GM23248 (cell line): Measurements from ENCODE around the gene DNLZ. TPM values are rescaled to one million over a fixed set of nuclear protein-coding genes. Genes with fewer than 3 reads are reported as not detected.
A peak's percentile ranks its signal among the peaks of the same experiment; 100 is the strongest.

Experiments
- DNase-seq: peaks from one replicate; pipeline ENCODE4 v3.0.0-alpha.2; 2015
- H2AFZ ChIP-seq: fragments of 200-600 bp; sonication (generic); 2 replicates; pipeline ENCODE4 v1.6.1; 2016; ENCODE audit warnings: antibody characterized with exemption
- H3F3A ChIP-seq: fragments of 200-600 bp; sonication (generic); 2 replicates; pipeline ENCODE4 v1.6.1; 2016; ENCODE audit warnings: mild to moderate bottlenecking, antibody characterized with exemption, mixed run types; ENCODE audit not compliant: insufficient read depth
- H3K27ac ChIP-seq: fragments of 200-600 bp; sonication (generic); 2 replicates; pipeline ENCODE4 v1.5.1; 2016; ENCODE audit warnings: mild to moderate bottlenecking
- H3K27me3 ChIP-seq: fragments of 200-600 bp; sonication (generic); replicated peaks from 2 replicates; pipeline ENCODE4 v1.6.1; 2016; ENCODE audit warnings: mild to moderate bottlenecking; ENCODE audit not compliant: insufficient read depth
- H3K36me3 ChIP-seq: fragments of 200-600 bp; sonication (generic); 2 replicates; pipeline ENCODE4 v1.6.1; 2016; ENCODE audit warnings: low read depth, mild to moderate bottlenecking
- H3K4me1 ChIP-seq: fragments of 200-600 bp; sonication (generic); 2 replicates; pipeline ENCODE4 v1.6.1; 2016; ENCODE audit warnings: mild to moderate bottlenecking; ENCODE audit not compliant: insufficient read depth
- H3K4me2 ChIP-seq: fragments of 200-600 bp; sonication (generic); one replicate; pipeline ENCODE4 v1.6.1; 2016; ENCODE audit warnings: mild to moderate bottlenecking; ENCODE audit not compliant: unreplicated experiment
- H3K4me3 ChIP-seq: fragments of 200-600 bp; sonication (generic); 2 replicates; pipeline ENCODE4 v1.5.1; 2016; ENCODE audit warnings: mild to moderate bottlenecking
- H3K79me2 ChIP-seq: fragments of 200-600 bp; sonication (generic); 2 replicates; pipeline ENCODE4 v1.6.1; 2016; ENCODE audit warnings: mild to moderate bottlenecking; ENCODE audit not compliant: insufficient read depth
- H3K9ac ChIP-seq: fragments of 200-600 bp; sonication (generic); 2 replicates; pipeline ENCODE4 v1.6.1; 2016; ENCODE audit warnings: mild to moderate bottlenecking
- H3K9me2 ChIP-seq: fragments of 200-600 bp; sonication (generic); 2 replicates; pipeline ENCODE4 v1.6.1; 2016; ENCODE audit warnings: mixed run types, mild to moderate bottlenecking, moderate library complexity; ENCODE audit not compliant: insufficient read depth
- H3K9me3 ChIP-seq: fragments of 200-600 bp; sonication (generic); one replicate; pipeline ENCODE4 v1.6.1; 2017; ENCODE audit warnings: low read depth
- H4K20me1 ChIP-seq: fragments of 200-600 bp; sonication (generic); 2 replicates; pipeline ENCODE4 v1.6.0; 2016; ENCODE audit not compliant: insufficient read depth
- EZH2 ChIP-seq: fragments of 200-600 bp; sonication (generic); IDR thresholded peaks from 2 replicates; pipeline ENCODE4 v1.6.1; 2018; ENCODE audit warnings: antibody characterized with exemption, mild to moderate bottlenecking; ENCODE audit not compliant: insufficient read depth, poor library complexity, severe bottlenecking
- EZH2phosphoT487 ChIP-seq: fragments of 200-600 bp; sonication (generic); IDR thresholded peaks from 2 replicates; pipeline ENCODE4 v1.6.1; 2018; ENCODE audit warnings: antibody characterized with exemption, moderate library complexity, mild to moderate bottlenecking, low read depth; ENCODE audit not compliant: insufficient read depth
- WGBS, 2 experiments: methylation state at CpG; one replicate each; pipeline ENCODE4 v1.1.6; 2015 to 2017; ENCODE audit warnings: low lambda C conversion rate in 2 of 2, low coverage in 1 of 2; ENCODE audit errors: missing lambda C conversion rate in 2 of 2; 5-methylcytosine and 5-hydroxymethylcytosine counted together
- in situ Hi-C: fragments of 300-500 bp; cut with MboI; formaldehyde crosslinking; loops from 2 replicates; pipeline ENCODE4 v1.15.0; 2020
- polyA plus RNA-seq: library from polyadenylated mRNA; unstranded; fragments of >200 nt; fragmentation: Nextera tagmentation; extraction: Ambion mirVana; gene quantifications from 2 replicates; pipeline ENCODE4 v1.2.1, GENCODE V29; 2016
- total RNA-seq: library from RNA; depleted of rRNA; stranded (reverse); fragments of >200 nt; shearing (Covaris generic); gene quantifications from 2 replicates; pipeline ENCODE4 v1.2.3, GENCODE V29; 2014

DNLZ gene
- total and polyA plus RNA-seq, 2 experiments from 2014 or later: 27.1 to 49.8 TPM

DNA sequence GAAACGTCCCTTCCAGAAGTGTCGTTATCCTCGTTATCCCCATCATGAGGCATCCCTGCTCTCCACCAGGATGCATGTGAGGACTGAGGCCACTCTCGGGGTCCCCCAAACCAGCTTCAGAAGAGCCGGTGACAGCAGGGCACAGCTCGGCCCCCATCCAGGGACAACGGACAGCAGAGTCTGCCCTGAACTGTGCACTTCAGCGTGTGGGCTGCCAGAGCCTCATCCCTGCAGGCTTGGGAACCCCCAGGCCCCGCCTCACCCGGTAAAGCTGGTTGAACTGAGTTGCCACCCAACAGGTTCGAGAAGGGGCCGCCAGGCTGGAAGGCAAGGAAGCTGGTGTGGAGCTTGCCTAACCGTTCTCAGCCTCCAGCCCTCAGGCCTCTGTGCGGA lies 10.6 kb upstream of the DNLZ start:
- Histone ChIP-seq H3K27me3 (no peaks in the 10 kb centered on the region), H3K9me2 (no peaks in the 10 kb centered on the region), H4K20me1 (no peaks in the 10 kb centered on the region), H3K4me2 (no peak overlapping the region), H3K4me3 (no peak overlapping the region), H3K79me2 (no peaks in the 10 kb centered on the region), H3F3A (no peaks in the 10 kb centered on the region), H3K27ac (no peak overlapping the region), H2AFZ (no peak overlapping the region), H3K9me3 (no peaks in the 10 kb centered on the region), H3K36me3 (no peaks in the 10 kb centered on the region), H3K9ac (no peak overlapping the region), H3K4me1 (peaks cover 11% of the 10 kb centered on the region; the same call in 1 of the 2 replicates)
- 68 to 73% methylated on average over 14 of the region's 14 CpGs for WGBS, 2 experiments
- no peak for DNase-seq
- no peak for TF ChIP-seq EZH2
- no peak for TF ChIP-seq EZH2phosphoT487
- in situ Hi-C loops: no loop called here

DNA sequence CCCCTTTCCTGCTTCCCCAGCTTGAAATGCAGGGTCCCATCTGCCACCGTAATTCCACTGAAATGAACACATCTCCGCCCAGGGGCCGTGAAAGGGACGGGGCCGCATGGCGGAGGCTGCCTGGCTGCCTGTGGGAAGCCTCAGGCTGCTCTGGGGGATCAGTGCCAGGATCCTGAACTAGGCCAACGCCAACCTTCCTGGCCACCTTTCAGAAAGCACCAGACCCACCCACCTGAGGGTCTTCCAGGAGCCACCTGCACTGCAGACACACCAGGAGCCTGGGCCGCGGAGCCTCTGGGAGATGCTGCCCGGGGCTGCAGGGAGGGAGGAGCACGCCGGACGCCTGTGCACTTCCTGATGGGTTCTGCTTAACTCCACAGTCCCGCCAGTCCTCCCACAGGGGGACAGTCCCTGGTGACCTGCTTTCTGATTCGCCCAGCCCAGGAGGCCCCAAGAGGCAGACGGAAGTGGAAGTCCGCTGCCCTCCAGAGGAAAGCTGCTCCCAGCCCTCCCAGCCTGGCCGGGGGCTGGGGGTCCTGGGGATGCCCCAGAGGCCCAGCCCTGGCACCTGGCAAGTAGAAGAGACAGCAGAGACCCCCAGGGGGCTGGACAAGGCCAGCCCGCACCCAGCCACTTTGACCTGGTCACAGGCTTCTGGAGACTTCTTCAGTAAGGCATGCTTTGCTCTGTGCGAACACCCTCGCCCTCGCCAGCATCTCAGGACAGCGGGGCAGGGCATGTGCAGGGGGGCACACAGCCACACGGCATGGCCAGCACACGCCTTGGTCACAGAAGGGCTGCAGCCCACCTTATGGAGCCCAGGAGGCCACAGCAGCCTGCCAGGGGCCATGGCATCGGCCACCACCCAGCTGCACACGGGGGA lies 10.0 kb upstream of the DNLZ start, which contains the start of gene CARD9:
CARD9 (minus strand) TSS at position 370 of the 883 bp plus-strand sequence. CDS start 1,591 bp downstream, outside the sequence.
- no peaks in the 10 kb centered on the region for H3K79me2 ChIP-seq
- H3K9ac ChIP-seq: peak within 1 kb of the TSS; percentile 31; the same call in 1 of the 2 replicates
- 71 to 76% methylated on average over 27 of the region's 27 CpGs for WGBS, 2 experiments
- H4K20me1 ChIP-seq: no peaks in the 10 kb centered on the region
- in situ Hi-C loops: no loop called here
- H3K27ac ChIP-seq: 0 out of 2 replicates have a peak within 1 kb of the TSS, but pooled peaks have one; percentile 2
- no peak for DNase-seq
- no peaks in the 10 kb centered on the region for H3K9me3 ChIP-seq
- H3K4me3 ChIP-seq: no peak within 1 kb of the TSS
- H3K27me3 ChIP-seq: no peaks in the 10 kb centered on the region
- peak within 1 kb of the TSS; percentile 78 for H2AFZ ChIP-seq
- H3K4me2 ChIP-seq: peak within 1 kb of the TSS; percentile 1
- no peak for TF ChIP-seq EZH2phosphoT487
- no peak for TF ChIP-seq EZH2
- H3F3A ChIP-seq: no peaks in the 10 kb centered on the region
- H3K4me1 ChIP-seq: peaks cover 11% of the 10 kb centered on the region; the same call in 1 of the 2 replicates
- H3K9me2 ChIP-seq: no peaks in the 10 kb centered on the region
- no peaks in the 10 kb centered on the region for H3K36me3 ChIP-seq

DNA sequence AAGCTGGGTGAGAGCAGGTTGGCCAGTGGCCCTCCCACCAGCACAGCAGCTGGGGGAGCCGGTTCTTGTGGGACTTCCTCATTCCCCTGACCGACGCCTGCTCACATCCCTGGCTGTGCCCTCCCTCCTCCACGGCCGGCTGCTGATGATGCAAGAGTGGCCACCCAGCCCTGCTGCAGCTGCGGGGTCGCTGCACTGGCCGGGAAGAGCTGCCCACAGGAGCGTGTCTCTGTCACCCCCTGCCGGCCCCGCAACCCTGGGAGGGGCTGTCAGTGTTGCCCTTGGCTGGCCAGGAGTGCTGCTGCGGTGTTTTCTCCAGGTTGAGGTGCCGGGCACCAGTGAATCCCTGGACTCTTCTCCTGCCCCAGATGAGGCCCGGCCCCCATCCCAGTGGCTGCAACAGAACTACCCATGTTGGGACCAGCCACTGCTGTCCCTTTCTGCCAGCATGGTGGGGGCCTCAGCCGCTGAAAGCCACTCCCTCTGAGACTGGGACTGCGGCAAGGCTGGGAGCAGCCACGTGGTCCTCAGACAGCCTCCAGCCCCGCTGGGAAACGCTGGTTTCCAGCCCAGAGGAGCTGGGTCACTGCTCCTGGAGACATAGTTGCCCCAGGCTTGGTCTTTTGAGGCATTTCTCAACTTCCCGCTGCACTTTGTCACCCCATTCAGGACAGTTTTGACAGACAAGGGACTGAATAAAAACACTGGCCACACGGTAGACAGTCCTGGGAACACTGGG lies 9.2 kb upstream of the DNLZ start:
- Histone ChIP-seq H3K27ac (0 out of 2 replicates have a peak overlapping the region, but pooled peaks have one; percentile 2), H2AFZ (peak overlapping the region; percentile 78), H3K9me2 (no peaks in the 10 kb centered on the region), H3K4me1 (peaks cover 11% of the 10 kb centered on the region; the same call in 1 of the 2 replicates), H3K9ac (peak overlapping the region; percentile 31; the same call in 1 of the 2 replicates), H4K20me1 (no peaks in the 10 kb centered on the region), H3K79me2 (no peaks in the 10 kb centered on the region), H3F3A (no peaks in the 10 kb centered on the region), H3K9me3 (no peaks in the 10 kb centered on the region), H3K27me3 (no peaks in the 10 kb centered on the region), H3K4me2 (peak overlapping the region; percentile 1), H3K4me3 (no peak overlapping the region), H3K36me3 (no peaks in the 10 kb centered on the region)
- WGBS, 2 experiments: 22 to 24% methylated on average over 19 to 21 of the region's 21 CpGs
- in situ Hi-C loops: no loop called here
- TF ChIP-seq EZH2 (no peak), EZH2phosphoT487 (no peak)
- DNase-seq: peak; percentile 74

DNA sequence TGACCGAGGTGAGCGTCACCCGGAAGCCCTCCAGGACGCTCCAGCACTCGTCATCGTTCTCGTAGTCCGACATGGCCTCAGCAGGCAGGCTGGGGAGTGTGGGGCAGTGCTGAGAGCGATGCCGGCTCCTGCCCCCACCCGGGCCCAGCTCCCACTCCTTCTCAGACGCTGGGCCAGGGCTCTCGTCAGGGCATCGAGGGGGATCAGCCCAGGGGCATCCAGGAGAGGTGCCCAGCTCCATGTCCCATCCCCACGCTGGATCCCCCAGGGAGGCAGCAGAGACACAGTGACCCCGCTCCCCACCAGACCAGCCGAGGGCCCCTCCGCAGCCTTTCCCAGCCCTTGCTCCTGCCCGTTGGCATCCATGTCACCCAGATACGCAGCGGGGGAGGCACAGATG lies 8.5 kb upstream of the DNLZ start:
- Histone ChIP-seq H4K20me1 (no peaks in the 10 kb centered on the region), H3K4me3 (no peak overlapping the region), H3F3A (no peaks in the 10 kb centered on the region), H3K9me3 (no peaks in the 10 kb centered on the region), H3K9me2 (no peaks in the 10 kb centered on the region), H2AFZ (peak overlapping the region; percentile 78), H3K9ac (peak overlapping the region; percentile 31; the same call in 1 of the 2 replicates), H3K27me3 (no peaks in the 10 kb centered on the region), H3K79me2 (no peaks in the 10 kb centered on the region), H3K27ac (no peak overlapping the region), H3K4me2 (no peak overlapping the region), H3K36me3 (no peaks in the 10 kb centered on the region), H3K4me1 (peaks cover 11% of the 10 kb centered on the region; the same call in 1 of the 2 replicates)
- WGBS, 2 experiments: 89 to 94% methylated on average over 19 to 21 of the region's 21 CpGs
- in situ Hi-C loops: no loop called here
- DNase-seq: no peak
- no peak for TF ChIP-seq EZH2
- TF ChIP-seq EZH2phosphoT487: no peak
